ENCODE results near the gene LENG9. TPM values are rescaled to one million over a fixed set of nuclear protein-coding genes. Genes with fewer than 3 reads are reported as not detected.

Gene LENG9
- total RNA-seq, 1 donor from 2014 or later: 15.0 TPM

GRCh38 chr19:54489341-54489740 lies 25.8 kb upstream of the LENG9 start:
- H3K36me3 ChIP-seq (ENCODE audit: control insufficient read depth, insufficient read depth, low read length): no peaks in the 10 kb centered on the region
- no peak overlapping the region for H3K4me3 ChIP-seq (ENCODE audit: low read depth, low read length)
- no peak for FAIRE-seq
- H3K27me3 ChIP-seq (ENCODE audit: control insufficient read depth, insufficient read depth, low read length): no peaks in the 10 kb centered on the region
- TF ChIP-seq, protein P1, sequence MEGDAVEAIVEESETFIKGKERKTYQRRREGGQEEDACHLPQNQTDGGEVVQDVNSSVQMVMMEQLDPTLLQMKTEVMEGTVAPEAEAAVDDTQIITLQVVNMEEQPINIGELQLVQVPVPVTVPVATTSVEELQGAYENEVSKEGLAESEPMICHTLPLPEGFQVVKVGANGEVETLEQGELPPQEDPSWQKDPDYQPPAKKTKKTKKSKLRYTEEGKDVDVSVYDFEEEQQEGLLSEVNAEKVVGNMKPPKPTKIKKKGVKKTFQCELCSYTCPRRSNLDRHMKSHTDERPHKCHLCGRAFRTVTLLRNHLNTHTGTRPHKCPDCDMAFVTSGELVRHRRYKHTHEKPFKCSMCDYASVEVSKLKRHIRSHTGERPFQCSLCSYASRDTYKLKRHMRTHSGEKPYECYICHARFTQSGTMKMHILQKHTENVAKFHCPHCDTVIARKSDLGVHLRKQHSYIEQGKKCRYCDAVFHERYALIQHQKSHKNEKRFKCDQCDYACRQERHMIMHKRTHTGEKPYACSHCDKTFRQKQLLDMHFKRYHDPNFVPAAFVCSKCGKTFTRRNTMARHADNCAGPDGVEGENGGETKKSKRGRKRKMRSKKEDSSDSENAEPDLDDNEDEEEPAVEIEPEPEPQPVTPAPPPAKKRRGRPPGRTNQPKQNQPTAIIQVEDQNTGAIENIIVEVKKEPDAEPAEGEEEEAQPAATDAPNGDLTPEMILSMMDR (IDR thresholded peaks at IDR 0.05; ENCODE audit: insufficient read depth, low read length, severe bottlenecking): no peak
- no peak for DNase-seq (ENCODE audit: low read depth)

DNA sequence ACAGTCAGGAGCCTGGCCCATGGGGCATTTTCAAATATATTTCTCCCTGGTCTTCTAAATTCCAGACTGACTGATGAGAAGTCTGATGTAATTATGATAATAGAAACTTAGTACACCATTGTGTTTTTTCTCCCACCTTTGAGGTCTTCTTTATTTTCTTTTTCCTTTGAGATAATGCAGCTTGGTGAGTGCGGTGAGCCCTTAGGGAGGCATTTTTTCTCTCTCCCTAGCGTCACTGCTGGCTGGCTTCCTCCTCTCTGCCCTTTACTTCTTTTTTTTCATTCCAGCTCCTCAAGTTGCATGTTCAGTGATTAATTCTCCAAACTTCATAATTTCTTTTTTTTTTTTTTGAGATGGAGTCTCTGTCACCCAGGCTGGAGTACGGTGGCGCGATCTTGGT lies 22.3 kb upstream of the LENG9 start:
- no peaks in the 10 kb centered on the region for H3K27me3 ChIP-seq (ENCODE audit: control insufficient read depth, insufficient read depth, low read length)
- FAIRE-seq: no peak
- DNase-seq (ENCODE audit: low read depth): no peak
- no peak overlapping the region for H3K4me3 ChIP-seq (ENCODE audit: low read depth, low read length)
- no peaks in the 10 kb centered on the region for H3K36me3 ChIP-seq (ENCODE audit: control insufficient read depth, insufficient read depth, low read length)
- TF ChIP-seq, protein P1 (IDR thresholded peaks at IDR 0.05; ENCODE audit: insufficient read depth, low read length, severe bottlenecking): no peak

DNA sequence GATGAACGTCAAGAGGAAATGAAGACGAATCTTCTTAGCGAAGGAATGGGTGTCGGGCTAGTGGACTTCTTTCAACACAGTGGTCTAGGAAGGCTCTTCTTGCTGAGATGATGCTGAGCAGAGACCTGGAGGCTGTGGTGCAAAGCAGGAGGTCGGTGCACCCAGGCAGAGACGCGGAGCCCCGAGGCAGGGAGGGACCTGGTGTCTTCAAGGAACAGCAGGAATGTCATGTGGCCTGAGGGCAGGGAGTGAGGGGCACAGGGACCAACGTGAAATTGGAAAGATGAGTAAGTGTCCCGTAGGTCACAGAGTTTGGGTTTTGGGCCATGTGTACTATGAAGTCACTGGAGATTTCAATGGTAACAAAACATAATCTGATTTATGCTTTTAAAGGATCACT lies 20.9 kb upstream of the LENG9 start:
- no peak for DNase-seq (ENCODE audit: low read depth)

DNA sequence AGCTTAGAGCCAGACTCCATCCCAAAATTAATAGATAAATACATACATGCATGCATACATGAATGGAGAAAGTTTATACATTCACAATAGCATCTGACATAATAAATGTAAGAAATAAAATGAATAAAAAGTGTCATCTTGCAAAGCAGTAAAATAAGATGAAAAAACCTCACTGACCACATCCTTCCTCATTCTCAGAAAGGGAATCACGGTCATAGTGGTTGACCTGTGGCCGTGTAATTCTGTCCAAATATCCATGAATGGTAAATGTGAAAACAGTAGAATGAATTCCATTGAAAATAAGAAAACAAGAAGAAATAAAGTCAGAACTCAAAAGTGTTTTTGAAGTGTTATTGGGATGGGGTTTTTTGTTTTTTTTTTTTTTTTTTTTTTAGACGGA lies 19.3 kb upstream of the LENG9 start:
- no peak for FAIRE-seq
- Histone ChIP-seq H3K27me3 (ENCODE audit: control insufficient read depth, insufficient read depth, low read length) (no peaks in the 10 kb centered on the region), H3K4me3 (ENCODE audit: low read depth, low read length) (no peak overlapping the region), H3K36me3 (ENCODE audit: control insufficient read depth, insufficient read depth, low read length) (no peaks in the 10 kb centered on the region)
- TF ChIP-seq, protein P1 (IDR thresholded peaks at IDR 0.05; ENCODE audit: insufficient read depth, low read length, severe bottlenecking): no peak
- DNase-seq (ENCODE audit: low read depth): no peak

More for the DNA sequence above, 20.9 kb upstream of the LENG9 start:
- TF ChIP-seq, protein P1 (IDR thresholded peaks at IDR 0.05; ENCODE audit: insufficient read depth, low read length, severe bottlenecking): no peak
- FAIRE-seq: peak; percentile 40
- Histone ChIP-seq H3K36me3 (ENCODE audit: control insufficient read depth, insufficient read depth, low read length) (no peaks in the 10 kb centered on the region), H3K27me3 (ENCODE audit: control insufficient read depth, insufficient read depth, low read length) (no peaks in the 10 kb centered on the region), H3K4me3 (ENCODE audit: low read depth, low read length) (no peak overlapping the region)

DNA sequence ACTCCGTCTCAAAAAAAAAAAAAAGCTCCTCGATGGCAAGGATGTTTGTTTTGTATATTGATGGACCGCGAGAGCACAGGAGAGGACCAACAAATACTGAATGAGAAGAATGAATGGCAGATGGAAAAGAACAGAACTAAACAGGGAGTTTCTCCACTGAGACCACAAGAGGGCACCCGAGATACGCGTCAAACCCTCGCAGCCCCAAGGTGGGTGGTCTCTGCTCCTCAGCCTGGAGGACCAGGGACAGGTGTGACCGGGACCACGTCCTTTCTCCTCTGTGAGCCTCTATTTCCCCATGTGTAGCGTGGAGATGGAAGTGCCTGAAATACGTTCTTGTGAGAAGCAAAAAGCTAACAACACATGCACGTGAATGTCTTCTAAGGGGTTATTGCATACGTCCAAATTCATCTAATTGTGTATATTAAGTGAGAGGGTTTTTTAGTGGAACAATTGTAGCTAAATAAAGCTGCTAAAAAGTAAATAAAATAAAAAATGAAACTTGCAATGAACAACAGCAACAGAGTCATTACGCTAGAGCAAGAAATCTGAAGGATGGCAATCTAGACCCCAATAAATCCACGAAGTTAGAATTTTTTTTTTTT lies 17.9 kb upstream of the LENG9 start:
- H3K36me3 ChIP-seq (ENCODE audit: control insufficient read depth, insufficient read depth, low read length): no peaks in the 10 kb centered on the region
- TF ChIP-seq, protein P1 (IDR thresholded peaks at IDR 0.05; ENCODE audit: insufficient read depth, low read length, severe bottlenecking): peak; percentile 82
- FAIRE-seq: no peak
- no peak overlapping the region for H3K4me3 ChIP-seq (ENCODE audit: low read depth, low read length)
- peak; percentile 30 for DNase-seq (ENCODE audit: low read depth)
- no peaks in the 10 kb centered on the region for H3K27me3 ChIP-seq (ENCODE audit: control insufficient read depth, insufficient read depth, low read length)

DNA sequence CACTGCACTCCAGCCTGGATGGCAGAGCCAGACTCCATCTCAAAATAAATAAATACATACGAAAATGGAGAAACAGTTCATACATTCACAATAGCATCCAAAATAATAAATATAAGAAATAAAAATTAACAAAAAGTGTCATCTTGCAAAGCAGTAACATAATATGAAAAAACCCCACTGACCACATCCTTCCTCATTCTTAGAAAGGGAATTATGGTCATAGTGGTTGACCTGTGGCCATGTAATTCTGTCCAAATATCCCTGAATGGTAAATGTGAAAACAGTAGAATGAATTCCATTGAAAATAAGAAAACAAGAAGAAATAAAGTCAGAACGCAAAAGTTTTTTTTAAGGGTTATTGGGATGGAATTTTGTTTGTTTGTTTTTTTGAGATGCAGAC lies 16.5 kb upstream of the LENG9 start:
- no peak for FAIRE-seq

More for the DNA sequence above, 16.5 kb upstream of the LENG9 start:
- Histone ChIP-seq H3K36me3 (ENCODE audit: control insufficient read depth, insufficient read depth, low read length) (no peaks in the 10 kb centered on the region), H3K27me3 (ENCODE audit: control insufficient read depth, insufficient read depth, low read length) (no peaks in the 10 kb centered on the region), H3K4me3 (ENCODE audit: low read depth, low read length) (no peak overlapping the region)
- TF ChIP-seq, protein P1 (IDR thresholded peaks at IDR 0.05; ENCODE audit: insufficient read depth, low read length, severe bottlenecking): no peak
- no peak for DNase-seq (ENCODE audit: low read depth)

Data from bronchial epithelial cell (primary cell).